SK-N-SH (cell line): ENCODE results near the gene KBTBD4. TPM values are rescaled to one million over a fixed set of nuclear protein-coding genes. Genes with fewer than 3 reads are reported as not detected.

Experiments used
- CTCF ChIA-PET: fragments of 300-600, 350-600 bp; formaldehyde crosslinking; extraction: SDS; loops from one replicate; lab custom pipeline; 2021; lab: Yijun Ruan, JAX
- POLR2A ChIA-PET: fragments of 350-600 bp; sonication (Branson Sonifier 250); formaldehyde crosslinking; extraction: SDS; loops from one replicate; lab custom pipeline; 2020; ENCODE audit warnings: antibody characterized with exemption, inconsistent platforms; lab: Yijun Ruan, JAX
- DNase-seq: peaks from one replicate; pipeline ENCODE4 v3.0.0; 2012
- H2AFZ ChIP-seq: fragments of 200-600 bp; sonication (generic); 2 replicates; pipeline ENCODE4 v1.8.1; 2016; ENCODE audit warnings: antibody characterized with exemption, mild to moderate bottlenecking, low read depth
- H3F3A ChIP-seq: fragments of 200-600 bp; sonication (generic); replicated peaks from 2 replicates; pipeline ENCODE3; 2016; ENCODE audit warnings: antibody characterized with exemption, mild to moderate bottlenecking; ENCODE audit not compliant: insufficient read depth
- H3K27ac ChIP-seq, 2 experiments: fragments of 200-500 bp in 1 of 2; fragments of 200-600 bp in 1 of 2; sonication (Bioruptor generic) in 1 of 2; sonication (generic), shearing (Covaris generic) in 1 of 2; 2 replicates each; pipeline versions ENCODE4 v1.5.1 to v1.6.1; 2014 to 2016; ENCODE audit warnings: low read depth in 2 of 2, inconsistent platforms in 1 of 2, low read length in 1 of 2, mild to moderate bottlenecking in 1 of 2, mixed read lengths in 1 of 2
- H3K27me3 ChIP-seq: fragments of 200-600 bp; sonication (generic), shearing (Covaris generic); 2 replicates; pipeline ENCODE4 v1.6.1; 2016; ENCODE audit warnings: mixed run types; ENCODE audit not compliant: insufficient read depth
- H3K36me3 ChIP-seq, 2 experiments: fragments of 200-500 bp in 1 of 2; fragments of 200-600 bp in 1 of 2; sonication (Bioruptor generic) in 1 of 2; sonication (generic) in 1 of 2; replicated peaks in 1 of 2; 2 replicates each; pipeline versions ENCODE3 to v1.5.1; 2014 to 2016; ENCODE audit warnings: low read length in 1 of 2, mild to moderate bottlenecking in 1 of 2; ENCODE audit not compliant: insufficient read depth in 2 of 2, control insufficient read depth in 1 of 2
- H3K4me1 ChIP-seq, 2 experiments: fragments of 200-500 bp in 1 of 2; fragments of 200-600 bp in 1 of 2; sonication (Bioruptor generic) in 1 of 2; sonication (generic), shearing (Covaris generic) in 1 of 2; 2 replicates each; pipeline versions ENCODE4 v1.5.1 to v1.6.1; 2014 to 2016; ENCODE audit warnings: low read depth in 1 of 2, low read length in 1 of 2, mixed run types in 1 of 2; ENCODE audit not compliant: insufficient read depth in 2 of 2, control insufficient read depth in 1 of 2
- H3K4me2 ChIP-seq: fragments of 200-600 bp; sonication (generic), shearing (Covaris generic); 2 replicates; pipeline ENCODE4 v1.6.1; 2017; ENCODE audit warnings: mixed run types
- H3K4me3 ChIP-seq, 2 experiments: fragments of 200-500 bp in 1 of 2; fragments of 200-600 bp in 1 of 2; sonication (Bioruptor generic) in 1 of 2; sonication (generic), shearing (Covaris generic) in 1 of 2; 2 replicates each; pipeline versions ENCODE4 v1.5.1 to v1.8.1; 2014 to 2016; ENCODE audit warnings: low read depth in 2 of 2, inconsistent platforms in 1 of 2, low read length in 1 of 2, mild to moderate bottlenecking in 1 of 2, mixed read lengths in 1 of 2, moderate library complexity in 1 of 2
- H3K79me2 ChIP-seq: fragments of 200-600 bp; sonication (generic); 2 replicates; pipeline ENCODE4 v1.8.1; 2017; ENCODE audit warnings: mild to moderate bottlenecking; ENCODE audit not compliant: insufficient read depth
- H3K9ac ChIP-seq: fragments of 200-600 bp; sonication (generic); 2 replicates; pipeline ENCODE4 v1.6.1; 2017; ENCODE audit warnings: mixed run types
- H3K9me2 ChIP-seq: fragments of 200-600 bp; sonication (generic); 2 replicates; pipeline ENCODE4 v1.6.1; 2017; ENCODE audit warnings: mixed run types
- H3K9me3 ChIP-seq: fragments of 200-600 bp; sonication (generic); 2 replicates; pipeline ENCODE4 v1.6.1; 2017; ENCODE audit warnings: mixed run types, mild to moderate bottlenecking, moderate library complexity
- H4K20me1 ChIP-seq: fragments of 200-600 bp; sonication (generic); 2 replicates; pipeline ENCODE4 v1.6.1; 2017; ENCODE audit warnings: mild to moderate bottlenecking, mixed run types; ENCODE audit not compliant: insufficient read depth
- EZH2phosphoT487 ChIP-seq: fragments of 200-600 bp; sonication (generic); IDR thresholded peaks from 2 replicates; pipeline ENCODE4 v1.6.1; 2017; ENCODE audit warnings: low read depth, mixed run types, mild to moderate bottlenecking, antibody characterized with exemption, moderate library complexity, borderline replicate concordance
- FOSL2 ChIP-seq: IDR thresholded peaks from 2 replicates; pipeline ENCODE4 v1.4.0; 2012; ENCODE audit warnings: low read depth, mild to moderate bottlenecking, moderate library complexity, borderline replicate concordance
- FOXM1 ChIP-seq: IDR thresholded peaks from 2 replicates; pipeline ENCODE4 v1.4.0; 2012; ENCODE audit warnings: low read depth, mild to moderate bottlenecking
- GABPA ChIP-seq: IDR thresholded peaks from 2 replicates; pipeline ENCODE4 v1.4.0; 2012; ENCODE audit warnings: low read depth, mild to moderate bottlenecking
- GATA2 ChIP-seq: sonication (generic); formaldehyde crosslinking; IDR thresholded peaks from 2 replicates; pipeline ENCODE4 v1.5.0; 2020; ENCODE audit warnings: mild to moderate bottlenecking, missing genetic modification reagents
- JUND ChIP-seq: IDR thresholded peaks from 2 replicates; pipeline ENCODE4 v1.4.0; 2012
- MAX ChIP-seq: IDR thresholded peaks from 2 replicates; pipeline ENCODE4 v1.4.0; 2012; ENCODE audit warnings: low read depth
- MEF2A ChIP-seq: IDR thresholded peaks from 2 replicates; pipeline ENCODE4 v1.4.0; 2012; ENCODE audit warnings: low read depth, borderline replicate concordance
- NFIC ChIP-seq: IDR thresholded peaks from 2 replicates; pipeline ENCODE4 v1.4.0; 2012; ENCODE audit warnings: borderline replicate concordance
- NRF1 ChIP-seq: IDR thresholded peaks from 2 replicates; pipeline ENCODE4 v1.6.1; 2012; ENCODE audit warnings: low read depth, mild to moderate bottlenecking, low read length
- PBX3 ChIP-seq: IDR thresholded peaks from 2 replicates; pipeline ENCODE4; 2012
- RAD21 ChIP-seq: IDR thresholded peaks from 2 replicates; pipeline ENCODE4 v1.6.1; 2012; ENCODE audit warnings: mild to moderate bottlenecking, low read length
- REST ChIP-seq: IDR thresholded peaks from 2 replicates; pipeline ENCODE4 v1.6.1; 2012; ENCODE audit warnings: mild to moderate bottlenecking, low read depth, low read length, moderate library complexity
- RFX5 ChIP-seq: IDR thresholded peaks from 2 replicates; pipeline ENCODE4 v1.6.1; 2012; ENCODE audit warnings: mild to moderate bottlenecking, improper control_type of control experiment, low read length
- SIN3A ChIP-seq: IDR thresholded peaks from 2 replicates; pipeline ENCODE4 v1.6.1; 2012; ENCODE audit warnings: low read depth, mild to moderate bottlenecking, low read length, moderate library complexity, borderline replicate concordance
- TEAD4 ChIP-seq: IDR thresholded peaks from 2 replicates; pipeline ENCODE4 v1.4.0; 2012; ENCODE audit warnings: mild to moderate bottlenecking, borderline replicate concordance; ENCODE audit not compliant: insufficient read depth
- USF1 ChIP-seq: IDR thresholded peaks from 2 replicates; pipeline ENCODE4 v1.4.0; 2012; ENCODE audit warnings: low read depth, borderline replicate concordance
- USF2 ChIP-seq: fragments of 150-350 bp; IDR thresholded peaks from 2 replicates; pipeline ENCODE4 v1.6.1; 2017; ENCODE audit warnings: antibody characterized with exemption, low read length, low read depth, borderline replicate concordance
- ZBTB33 ChIP-seq: IDR thresholded peaks from 2 replicates; pipeline ENCODE4 v1.4.0; 2012; ENCODE audit warnings: low read depth, borderline replicate concordance
- WGBS: methylation state at CpG from one replicate; pipeline ENCODE4 v1.1.6; 2017; ENCODE audit warnings: low lambda C conversion rate; 5-methylcytosine and 5-hydroxymethylcytosine counted together
- polyA plus RNA-seq, 3 experiments: library from polyadenylated mRNA; depleted of rRNA; stranded (reverse); fragments of >200 nt; gene quantifications; 2 replicates each; pipeline ENCODE4 v1.2.3, GENCODE V29; 2012

The KBTBD4 gene
- polyA plus RNA-seq, 1 of the 3 experiments (the other 2 are of a cell fraction), result 16.8 TPM

- no peak for TF ChIP-seq MAX
- TF ChIP-seq PBX3, result no peak
Measured at GRCh38 chr11:47538741-47539565, 39.8 kb downstream of the KBTBD4 start (continued).

- Histone ChIP-seq H3F3A (peaks cover 51% of the 10 kb centered on the region), H3K27ac (no peak overlapping the region), H3K4me2 (no peak overlapping the region)
- CTCF ChIA-PET, result interaction anchor here (1.3 to 3.3 kb wide), 3 partner anchors 12 to 16 kb away, joined by 5 to 10 read pairs (median 5); no protein-coding TSS in a partner anchor
- TF ChIP-seq MAX (no peak), RAD21 (no peak), USF2 (no peak), EZH2phosphoT487 (no peak), JUND (no peak), NFIC (no peak), RFX5 (no peak), FOSL2 (no peak), GABPA (no peak), TEAD4 (no peak), FOXM1 (no peak), GATA2 (CRISPR knock-in tag) (no peak), REST (no peak), MEF2A (no peak), SIN3A (no peak), NRF1 (no peak), USF1 (no peak), ZBTB33 (no peak)
- TF ChIP-seq, all 33 proteins: peak for 0
- Histone ChIP-seq H3K9me3 (no peaks in the 10 kb centered on the region), H3K27me3 (no peaks in the 10 kb centered on the region), H3K9me2 (no peaks in the 10 kb centered on the region), H3K79me2 (peaks cover 99% of the 10 kb centered on the region), H3K36me3 (peaks cover 0 to 30% of the 10 kb centered on the region in 2 experiments), H2AFZ (no peak overlapping the region), H3K4me1 (peaks cover 2 to 75% of the 10 kb centered on the region in 2 experiments; a peak in 3 of 4 replicates), H3K4me3 (no peak overlapping the region), H4K20me1 (peaks cover 100% of the 10 kb centered on the region), H3K9ac (no peak overlapping the region)
- WGBS, result 100% methylated on average over 3 of the region's 3 CpGs
- POLR2A ChIA-PET, result interaction anchor here (1.0 kb wide), 1 partner anchor 29 kb away, joined by 4 read pairs; the partner anchor contains the start of gene PTPMT1
- no peak for DNase-seq
Measured at GRCh38 chr11:47536915-47537314, 41.9 kb downstream of the KBTBD4 start.
